Head of caudate nucleus (tissue), 42 donors: ENCODE results near the gene SCRN3.

ENCODE experiments used
- DNase-seq, 42 donors: peaks; one replicate each; pipeline versions ENCODE4 v3.0.0 to v3.0.0-alpha.2; 2020 to 2021; ENCODE audit warnings: mixed read lengths in 7 of 42
- intact Hi-C: fragments of 100-400 bp; cut with DNase I; formaldehyde crosslinking; loops from one replicate; pipeline ENCODE4 v1.15.0; 2022

Gene SCRN3

DNA sequence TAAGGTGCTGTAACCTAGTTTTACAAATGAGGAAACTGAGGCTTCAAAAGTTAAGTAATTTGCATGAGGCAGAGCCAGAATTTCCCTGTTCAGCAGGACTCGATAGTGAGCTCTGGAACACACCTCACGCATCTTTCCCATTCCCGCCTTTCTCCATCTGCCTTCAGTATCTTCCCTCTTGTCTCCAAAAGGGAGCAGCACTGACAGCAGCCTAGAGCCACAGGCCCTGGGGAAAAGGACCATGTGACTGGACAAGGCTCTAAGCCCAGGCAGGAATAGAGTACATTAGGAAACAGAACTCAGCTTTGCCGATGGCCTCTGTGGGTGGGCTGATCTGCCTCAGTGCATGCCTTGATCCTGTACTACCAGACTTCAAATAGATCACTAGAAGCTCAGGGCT is 69.8 kb downstream of the SCRN3 start:
- intact Hi-C loops, result loop anchor here (10.0 kb wide), 2 partner anchors 59 to 229 kb away; no protein-coding TSS in a partner anchor
- DNase-seq, result peak in 1 of 42 donors; percentile 7

DNA sequence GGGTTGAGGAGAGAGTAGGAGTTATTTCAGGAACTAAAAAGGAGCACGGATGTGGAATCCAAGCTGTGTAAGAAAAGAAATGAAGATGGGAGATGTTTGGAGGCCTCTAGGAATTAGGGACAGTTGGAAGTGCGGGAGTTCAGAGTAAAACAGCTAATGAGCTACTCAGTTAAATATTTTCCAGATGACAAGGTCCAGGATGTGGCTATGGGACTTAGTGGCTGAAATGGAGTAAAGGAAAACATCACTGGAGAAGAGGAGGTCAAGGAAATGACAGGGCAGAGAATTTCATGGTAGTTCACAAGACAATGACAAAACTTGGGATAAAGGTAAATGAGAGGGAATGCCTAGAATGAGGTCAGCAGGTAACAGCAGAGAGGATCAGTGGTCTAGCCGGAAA is 78.3 kb downstream of the SCRN3 start:
- no peak for DNase-seq
- intact Hi-C loops, result no loop called here

DNA sequence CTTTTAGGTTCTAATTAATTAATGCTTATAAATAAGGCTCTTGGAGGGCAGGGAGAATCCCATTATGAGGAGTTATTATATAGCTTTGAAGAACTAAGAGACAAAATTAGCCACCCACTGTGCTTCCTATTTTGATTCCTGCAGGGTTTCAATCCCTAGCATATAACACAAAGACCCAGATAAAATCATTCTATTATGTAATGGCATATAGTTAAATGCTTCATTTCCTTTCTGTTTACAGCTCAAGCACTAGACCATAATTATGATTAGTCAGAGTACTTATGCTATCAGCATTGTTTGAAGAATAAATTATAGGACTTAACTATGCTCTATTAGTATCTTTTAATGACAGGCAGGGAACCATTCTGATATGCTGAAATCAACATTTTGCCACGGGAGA is 82.2 kb downstream of the SCRN3 start:
- intact Hi-C loops, result no loop called here
- no peak for DNase-seq
